ENCODE results near the gene ZNF576. TPM values are rescaled to one million over a fixed set of nuclear protein-coding genes. Genes with fewer than 3 reads are reported as not detected.

The ZNF576 gene
- total and polyA plus RNA-seq, 2 of the 13 experiments (the other 11 are each of a cell fraction or from before 2014, with no cell fraction given) = 7.2 to 9.6 TPM

GRCh38 chr19:43591904-43592772 is 4.3 kb upstream of the ZNF576 start:
- BruUV-seq (replicated peaks) = no TSS peak

GRCh38 chr19:43592800-43593350 is 3.5 kb upstream of the ZNF576 start:
- ChIA-PET POLR2A (no interaction called here), CTCF (ENCODE audit: low intra/inter-chr PET ratio, low total read pairs) (no interaction called here)
- H3K36me3 ChIP-seq (replicated peaks in 1 of 2; ENCODE audit: control insufficient read depth in 1 of 2, insufficient read depth in 2 of 2, low read length in 2 of 2) = peaks cover 3% of the 10 kb centered on the region in 2 experiments; a peak in 4 of 5 replicates
- no peak overlapping the region for H3K9ac ChIP-seq (ENCODE audit: insufficient read depth, low read depth, low read length)
- no peak overlapping the region for H3K4me3 ChIP-seq (replicated peaks in 1 of 3; ENCODE audit: insufficient read depth in 1 of 3, low read depth in 2 of 3, low read length in 3 of 3)
- peaks cover 21% of the 10 kb centered on the region for H3K79me2 ChIP-seq (ENCODE audit: insufficient read depth, low read length)
- H3K4me2 ChIP-seq (ENCODE audit: low read depth, low read length) = no peak overlapping the region
- in situ Hi-C loops (cut with HindIII; ENCODE audit: extremely low pct_ligation_motif_present, low pct_unique_long_range_greater_than_20kb) (no loop called here), intact Hi-C loops (cut with micrococcal nuclease; ENCODE audit: unreplicated experiment) (loop anchor here (10.0 kb wide), 1 partner anchor 68 kb away; the partner anchor contains the start of gene ETHE1)
- TF ChIP-seq RBFOX2 (IDR thresholded peaks at IDR 0.05; ENCODE audit: low read depth, low read length) (0 out of 2 replicates have a peak, but pooled peaks have one; percentile 25), ZNF17 (CRISPR knock-in tag; IDR thresholded peaks at IDR 0.05) (no peak)
- no peak for DNase-seq (ENCODE audit: low spot score)
- no peak for FAIRE-seq
- H4K20me1 ChIP-seq (ENCODE audit: insufficient read depth, low read length) = peaks cover 2% of the 10 kb centered on the region; the same call in 1 of the 2 replicates
- no TSS peak for BruUV-seq (replicated peaks)
- no peaks in the 10 kb centered on the region; a peak in 1 of 5 replicates for H3K27me3 ChIP-seq (ENCODE audit: control insufficient read depth in 1 of 2, insufficient read depth in 2 of 2, low read length in 2 of 2)
- over 99% methylated on average over 27 of the region's 37 CpGs for WGBS (ENCODE audit: low lambda C conversion rate)
- H3K27ac ChIP-seq (ENCODE audit: extremely low read length, insufficient read depth, low read length) = no peak overlapping the region
- peaks cover 27% of the 10 kb centered on the region for H3K4me1 ChIP-seq (ENCODE audit: insufficient read depth, low read length)
- no peak overlapping the region for H2AFZ ChIP-seq (ENCODE audit: low read length)
- no peaks in the 10 kb centered on the region for H3K9me3 ChIP-seq (ENCODE audit: low read length)
- no peak for ATAC-seq

More at GRCh38 chr19:43591904-43592772, 4.3 kb upstream of the ZNF576 start:
- Histone ChIP-seq H3K79me2 (ENCODE audit: insufficient read depth, low read length) (peaks cover 13% of the 10 kb centered on the region), H3K9ac (ENCODE audit: insufficient read depth, low read depth, low read length) (no peak overlapping the region), H3K4me3 (replicated peaks in 1 of 3; ENCODE audit: insufficient read depth in 1 of 3, low read depth in 2 of 3, low read length in 3 of 3) (no peak overlapping the region), H3K27ac (ENCODE audit: extremely low read length, insufficient read depth, low read length) (no peak overlapping the region), H2AFZ (ENCODE audit: low read length) (no peak overlapping the region), H3K27me3 (ENCODE audit: control insufficient read depth in 1 of 2, insufficient read depth in 2 of 2, low read length in 2 of 2) (no peaks in the 10 kb centered on the region; a peak in 1 of 5 replicates), H3K4me2 (ENCODE audit: low read depth, low read length) (no peak overlapping the region), H4K20me1 (ENCODE audit: insufficient read depth, low read length) (peaks cover 2% of the 10 kb centered on the region; the same call in 1 of the 2 replicates), H3K9me3 (ENCODE audit: low read length) (no peaks in the 10 kb centered on the region), H3K36me3 (replicated peaks in 1 of 2; ENCODE audit: control insufficient read depth in 1 of 2, insufficient read depth in 2 of 2, low read length in 2 of 2) (peaks cover 3% of the 10 kb centered on the region in 2 experiments; a peak in 4 of 5 replicates), H3K4me1 (ENCODE audit: insufficient read depth, low read length) (peaks cover 20% of the 10 kb centered on the region)
- whole genome bisulfite sequencing (ENCODE audit: low lambda C conversion rate) = 98% methylated on average over 48 of the region's 63 CpGs
- in situ Hi-C loops (cut with HindIII; ENCODE audit: extremely low pct_ligation_motif_present, low pct_unique_long_range_greater_than_20kb) (no loop called here), intact Hi-C loops (cut with micrococcal nuclease; ENCODE audit: unreplicated experiment) (loop anchor here (10.0 kb wide), 1 partner anchor 67 kb away; the partner anchor contains the start of gene ETHE1)
- DNase-seq (ENCODE audit: low spot score) = no peak
- CTCF ChIA-PET (ENCODE audit: low intra/inter-chr PET ratio, low total read pairs) = no interaction called here
- no peak for FAIRE-seq
- TF ChIP-seq POLR2G (IDR thresholded peaks at IDR 0.05; ENCODE audit: low read depth, low read length) = no peak
- TF ChIP-seq DNMT1 (CRISPR knock-in tag; IDR thresholded peaks at IDR 0.05) = no peak
- peak; percentile 40; the same call in 1 of the 2 replicates for TF ChIP-seq RBFOX2 (IDR thresholded peaks at IDR 0.05; ENCODE audit: low read depth, low read length)
- TF ChIP-seq CHD2 (IDR thresholded peaks at IDR 0.05; ENCODE audit: low read depth, low read length) = no peak
- no peak for TF ChIP-seq PHF5A (CRISPR knock-in tag; IDR thresholded peaks at IDR 0.05; ENCODE audit: low read depth, unreplicated experiment)
- no peak for TF ChIP-seq GATA4 (IDR thresholded peaks at IDR 0.05; ENCODE audit: borderline replicate concordance, low read depth)
- POLR2A ChIA-PET = no interaction called here
- no peak for ATAC-seq
